Measurements from ENCODE around the gene GAB2. TPM values are rescaled to one million over a fixed set of nuclear protein-coding genes. Genes with fewer than 3 reads are reported as not detected.
A peak's percentile ranks its signal among the peaks of the same experiment; 100 is the strongest.

Gene GAB2
- polyA plus RNA-seq, 1 donor from 2014 or later: 4.2 TPM

GRCh38 chr11:78193806-78194205 is 223.8 kb downstream of the GAB2 start:
- Mint-ChIP-seq H3K36me3 (peaks cover 4% of the 10 kb centered on the region), H3K4me1 (peaks cover 8 to 14% (median 10%) of the 10 kb centered on the region in 3 donors), H3K27ac (no peak overlapping the region), H3K27me3 (no peaks in the 10 kb centered on the region), H3K9me3 (no peaks in the 10 kb centered on the region), H3K4me3 (peak overlapping the region in 1 of 4 donors; percentile 24)

- H3K9me3 Mint-ChIP-seq: no peaks in the 10 kb centered on the region
- H3K4me1 Mint-ChIP-seq: peaks cover 6 to 17% (median 13%) of the 10 kb centered on the region in 3 donors
- H3K27ac Mint-ChIP-seq: peak overlapping the region in 1 of 3 donors; percentile 78
- H3K36me3 Mint-ChIP-seq: peaks cover 4% of the 10 kb centered on the region
- H3K27me3 Mint-ChIP-seq: no peaks in the 10 kb centered on the region
- H3K4me3 Mint-ChIP-seq: peak overlapping the region in 1 of 4 donors; percentile 52
Observed at GRCh38 chr11:78192911-78193351, 224.7 kb downstream of the GAB2 start.

DNA sequence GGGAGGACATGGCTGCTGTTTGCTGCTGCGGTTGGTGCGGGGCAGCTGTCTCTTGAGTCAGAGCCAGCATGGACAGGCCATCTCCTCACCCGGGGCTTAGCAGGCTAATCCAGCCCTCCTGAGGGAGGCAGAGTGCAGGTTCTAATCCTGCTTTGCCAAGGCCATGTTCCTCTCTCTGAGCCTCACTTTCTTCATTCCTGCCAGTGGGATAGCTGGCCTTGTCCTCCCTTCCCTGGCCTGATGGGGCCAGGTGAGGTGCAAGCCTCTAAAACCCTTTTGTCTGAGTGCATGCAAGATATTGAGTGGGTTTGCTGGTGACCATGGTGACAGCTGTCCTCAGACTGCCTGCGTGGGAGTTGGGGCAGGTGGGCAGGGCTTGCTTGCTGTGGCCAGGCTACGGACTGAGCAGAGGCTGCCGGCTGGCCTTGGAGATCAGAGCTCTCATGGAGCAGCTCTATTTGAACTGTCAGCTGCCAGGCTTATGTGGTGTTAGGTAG is 225.3 kb downstream of the GAB2 start:
- Mint-ChIP-seq H3K9me3 (no peaks in the 10 kb centered on the region), H3K4me1 (peaks cover 13 to 22% (median 20%) of the 10 kb centered on the region in 3 donors), H3K27ac (no peak overlapping the region), H3K4me3 (peak overlapping the region in 2 of 4 donors; percentile 12 to 52), H3K27me3 (no peaks in the 10 kb centered on the region), H3K36me3 (peaks cover 4% of the 10 kb centered on the region)

GRCh38 chr11:78190871-78191538 is 226.6 kb downstream of the GAB2 start:
- no peaks in the 10 kb centered on the region for H3K9me3 Mint-ChIP-seq
- H3K27ac Mint-ChIP-seq: peak overlapping the region in 1 of 3 donors; percentile 27
- peak overlapping the region in 2 of 4 donors; percentile 39 to 44 for H3K4me3 Mint-ChIP-seq
- H3K4me1 Mint-ChIP-seq: peaks cover 16 to 25% (median 22%) of the 10 kb centered on the region in 3 donors
- H3K36me3 Mint-ChIP-seq: peaks cover 4% of the 10 kb centered on the region
- H3K27me3 Mint-ChIP-seq: no peaks in the 10 kb centered on the region

DNA sequence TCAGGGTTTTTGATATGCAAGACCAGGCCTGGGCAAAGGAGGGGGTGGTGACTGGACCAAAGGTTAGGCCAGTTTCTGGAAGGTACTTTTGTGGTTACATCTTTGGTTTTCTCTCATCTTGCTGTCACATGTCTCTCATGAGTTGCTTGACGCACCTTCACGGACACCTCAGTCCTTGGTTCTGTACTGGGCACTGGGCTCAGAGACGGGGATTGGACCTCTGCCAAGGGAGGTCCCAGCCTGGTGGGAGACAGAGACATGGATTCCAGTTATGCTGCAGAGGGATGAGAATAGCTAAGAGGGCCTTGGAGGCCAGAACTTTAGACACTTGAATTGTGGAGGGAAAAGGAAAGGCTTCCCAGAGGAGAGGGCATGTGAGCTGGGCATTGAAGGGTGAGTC is 227.2 kb downstream of the GAB2 start:
- peaks cover 16 to 25% (median 22%) of the 10 kb centered on the region in 3 donors for H3K4me1 Mint-ChIP-seq
- peak overlapping the region in 1 of 3 donors; percentile 27 for H3K27ac Mint-ChIP-seq
- peaks cover 4% of the 10 kb centered on the region for H3K36me3 Mint-ChIP-seq
- H3K4me3 Mint-ChIP-seq: peak overlapping the region in 2 of 4 donors; percentile 98 to 99
- no peaks in the 10 kb centered on the region for H3K9me3 Mint-ChIP-seq
- H3K27me3 Mint-ChIP-seq: no peaks in the 10 kb centered on the region

DNA sequence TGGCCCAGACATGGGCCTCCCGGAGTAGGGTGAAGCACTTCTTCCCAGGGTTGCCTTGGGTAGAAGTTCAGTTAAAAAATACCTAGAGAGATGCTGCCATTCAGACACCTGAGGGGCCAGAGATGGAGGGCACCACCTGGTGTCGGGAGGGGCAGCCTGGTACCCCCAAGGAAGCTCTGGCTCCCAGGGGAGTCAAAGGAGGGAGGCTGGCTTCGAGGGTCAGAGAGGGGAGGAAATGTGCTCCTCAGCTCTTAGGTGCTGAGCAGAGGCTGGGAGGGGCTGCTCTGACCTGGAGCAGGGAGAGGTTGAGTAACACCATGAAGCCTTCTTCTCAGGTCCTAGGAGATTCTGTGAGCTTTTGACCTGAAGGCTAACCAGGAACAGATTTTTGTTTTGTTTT is 227.8 kb downstream of the GAB2 start:
- Mint-ChIP-seq H3K36me3 (peaks cover 2% of the 10 kb centered on the region), H3K9me3 (no peaks in the 10 kb centered on the region), H3K4me1 (peaks cover 16 to 25% (median 22%) of the 10 kb centered on the region in 3 donors), H3K27me3 (no peaks in the 10 kb centered on the region), H3K4me3 (peak overlapping the region; percentile 90 to 99 (median 97)), H3K27ac (peak overlapping the region; percentile 26 to 69 (median 27))

- Mint-ChIP-seq H3K27me3 (no peaks in the 10 kb centered on the region), H3K36me3 (peaks cover 2% of the 10 kb centered on the region), H3K27ac (peak overlapping the region in 1 of 3 donors; percentile 81), H3K4me3 (peak overlapping the region; percentile 96 to 99 (median 98)), H3K9me3 (no peaks in the 10 kb centered on the region), H3K4me1 (peaks cover 16 to 25% (median 22%) of the 10 kb centered on the region in 3 donors)
Observed at GRCh38 chr11:78189174-78189724, 228.4 kb downstream of the GAB2 start.

DNA sequence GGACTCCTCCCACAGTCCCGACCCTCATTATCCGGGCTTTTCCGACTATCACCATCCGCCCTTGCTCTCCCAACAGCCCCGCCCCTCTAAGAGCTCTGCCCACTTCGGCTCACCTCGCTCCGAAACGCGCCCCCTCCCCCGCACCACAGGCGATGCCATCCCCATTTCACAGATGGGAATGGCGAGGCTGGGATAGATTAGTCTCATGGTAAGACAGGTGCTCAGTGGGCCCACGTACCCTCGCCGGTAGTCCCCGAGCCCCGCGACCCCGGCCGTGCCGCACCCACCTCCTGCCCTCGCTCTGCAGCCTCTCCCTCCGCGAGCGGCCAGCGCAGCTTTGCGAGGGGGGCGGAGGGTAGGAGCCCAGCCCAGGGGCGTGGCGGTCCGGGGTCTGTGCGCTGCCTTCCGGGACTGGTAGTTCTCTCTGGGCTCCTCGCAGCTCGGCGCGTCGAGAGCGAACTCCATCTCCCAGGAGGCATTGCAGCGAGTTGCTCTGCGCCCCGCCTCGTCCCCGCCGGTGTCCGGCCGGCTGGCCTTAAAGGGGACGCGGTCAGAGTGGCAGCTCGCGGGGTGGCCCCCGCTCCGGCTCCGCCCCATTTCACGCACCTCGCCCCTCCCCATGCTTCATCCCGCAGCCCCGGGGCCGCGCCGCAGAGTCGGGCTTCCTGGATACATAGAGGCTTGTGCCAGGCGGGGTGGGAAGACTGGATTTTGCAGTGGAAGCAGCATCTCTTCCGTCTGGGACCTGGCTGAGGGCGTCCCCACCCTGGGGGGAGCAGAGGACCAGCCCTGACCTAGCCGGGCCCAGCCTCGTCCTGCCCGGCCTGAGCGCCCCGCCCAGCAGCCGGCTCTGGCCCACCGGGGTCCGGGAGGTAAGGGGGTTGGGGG is 229.1 kb downstream of the GAB2 start, which contains the start of the genes KCTD21 and USP35:
Gene KCTD21 (minus strand): TSS at position 341 of the 888 bp plus-strand sequence. CDS start 14,072 bp downstream, outside the sequence.
Gene USP35 (plus strand): TSS at position 634 of the 888 bp plus-strand sequence. CDS start 7,327 bp downstream, outside the sequence.
- H3K4me1 Mint-ChIP-seq: peaks cover 16 to 25% (median 22%) of the 10 kb centered on the region in 3 donors
- H3K27ac Mint-ChIP-seq: peak within 1 kb of the TSS; percentile 81 to 89 (median 84)
- no peaks in the 10 kb centered on the region for H3K9me3 Mint-ChIP-seq
- H3K4me3 Mint-ChIP-seq: peak within 1 kb of the TSS; percentile 96 to 99 (median 98)
- peaks cover 5% of the 10 kb centered on the region for H3K36me3 Mint-ChIP-seq
- H3K27me3 Mint-ChIP-seq: no peaks in the 10 kb centered on the region

DNA sequence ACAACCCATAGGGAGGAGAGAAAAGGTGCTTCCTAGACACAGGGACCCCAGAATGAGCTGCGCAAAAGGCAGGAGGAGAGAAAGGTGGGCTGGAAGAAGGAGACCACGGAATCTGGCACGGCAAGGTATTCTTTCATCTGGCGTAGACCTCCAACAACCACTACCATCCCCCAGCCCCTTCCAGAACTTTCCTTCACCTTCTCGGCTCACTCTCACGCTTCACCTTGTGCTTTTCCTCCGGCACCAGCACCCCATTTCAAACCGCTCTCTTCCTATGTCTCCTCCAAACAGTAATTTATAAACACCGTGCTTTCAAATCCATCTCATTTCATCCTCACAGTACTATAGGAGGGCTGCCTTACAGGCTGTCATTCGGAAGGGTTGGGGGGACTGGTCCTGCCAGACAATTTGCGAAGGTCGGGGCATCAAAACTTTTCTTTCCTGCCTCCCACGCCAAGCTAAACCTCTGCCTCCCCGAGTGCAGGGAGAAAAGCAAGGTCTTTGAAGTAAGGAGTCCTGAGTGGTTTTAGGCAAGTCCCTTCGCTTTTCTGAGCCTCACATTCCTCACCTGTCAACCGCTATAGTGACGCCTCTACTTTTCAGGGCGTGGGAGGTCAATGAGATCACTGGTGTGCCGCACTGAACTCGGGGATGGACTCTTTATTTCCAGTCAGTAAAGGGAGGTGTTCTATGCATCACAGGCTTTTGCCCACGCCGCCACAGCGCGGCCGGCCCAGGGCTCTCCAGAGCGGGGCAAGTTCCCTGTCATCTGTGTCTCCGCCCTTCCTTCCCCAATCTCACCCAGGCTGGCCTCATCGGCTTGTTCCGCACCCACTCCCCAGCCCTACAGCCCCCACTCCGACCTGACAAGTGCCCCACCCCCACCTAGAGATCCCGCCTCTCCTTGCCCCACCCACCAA is 230.0 kb downstream of the GAB2 start:
- H3K4me3 Mint-ChIP-seq: peak overlapping the region; percentile 96 to 99 (median 98)
- H3K4me1 Mint-ChIP-seq: peaks cover 16 to 25% (median 22%) of the 10 kb centered on the region in 3 donors
- H3K36me3 Mint-ChIP-seq: peaks cover 5% of the 10 kb centered on the region
- H3K27me3 Mint-ChIP-seq: no peaks in the 10 kb centered on the region
- H3K27ac Mint-ChIP-seq: peak overlapping the region; percentile 81 to 89 (median 84)
- H3K9me3 Mint-ChIP-seq: no peaks in the 10 kb centered on the region

- H3K4me1 Mint-ChIP-seq: peaks cover 0 to 1% (median 0%) of the 10 kb centered on the region in 3 donors
- no peaks in the 10 kb centered on the region for H3K27me3 Mint-ChIP-seq
- peaks cover 9% of the 10 kb centered on the region for H3K36me3 Mint-ChIP-seq
- H3K4me3 Mint-ChIP-seq: no peak overlapping the region
- H3K27ac Mint-ChIP-seq: no peak overlapping the region
- peaks cover 0 to 7% (median 0%) of the 10 kb centered on the region in 3 donors for H3K9me3 Mint-ChIP-seq
Observed at GRCh38 chr11:78181185-78181584, 236.4 kb downstream of the GAB2 start.

- H3K9me3 Mint-ChIP-seq: peaks cover 0 to 7% (median 0%) of the 10 kb centered on the region in 3 donors
- no peaks in the 10 kb centered on the region for H3K27me3 Mint-ChIP-seq
- peak overlapping the region in 1 of 4 donors; percentile 13 for H3K4me3 Mint-ChIP-seq
- H3K4me1 Mint-ChIP-seq: peaks cover 0 to 1% (median 0%) of the 10 kb centered on the region in 3 donors
- peaks cover 9% of the 10 kb centered on the region for H3K36me3 Mint-ChIP-seq
- H3K27ac Mint-ChIP-seq: peak overlapping the region in 1 of 3 donors; percentile 37
Observed at GRCh38 chr11:78180751-78181150, 236.9 kb downstream of the GAB2 start.

DNA sequence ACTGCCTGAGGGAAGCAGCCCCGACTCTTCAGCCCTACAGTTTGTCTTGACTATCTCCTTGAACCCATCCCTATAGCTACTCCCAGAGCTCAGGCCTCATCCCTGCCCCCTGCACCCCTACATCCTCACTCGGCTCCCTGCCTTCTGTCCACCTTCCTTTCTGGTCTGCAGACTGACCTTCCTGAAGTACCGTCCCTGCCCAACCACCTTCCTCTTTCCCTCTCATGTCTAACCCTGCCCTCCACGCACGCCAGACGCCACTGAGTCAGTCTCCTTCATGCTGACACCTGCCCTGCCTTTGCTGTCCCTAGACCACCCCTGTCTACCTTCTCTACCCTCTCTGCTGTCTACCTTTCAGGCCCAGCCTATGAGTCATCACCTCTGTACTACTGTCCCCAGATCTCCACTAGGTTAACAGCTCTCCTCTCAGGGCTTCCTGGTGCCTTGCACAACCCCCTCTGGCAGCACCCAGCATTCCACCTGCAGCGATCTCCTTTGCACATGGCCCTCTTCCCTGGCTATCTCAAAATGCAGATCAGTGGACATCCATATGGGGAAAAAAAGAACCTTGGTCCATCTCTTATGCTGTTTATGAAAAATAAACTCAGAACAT is 238.1 kb downstream of the GAB2 start:
- Mint-ChIP-seq H3K27me3 (no peaks in the 10 kb centered on the region), H3K27ac (no peak overlapping the region), H3K36me3 (peaks cover 9% of the 10 kb centered on the region), H3K4me3 (no peak overlapping the region), H3K4me1 (peaks cover 0 to 1% (median 0%) of the 10 kb centered on the region in 3 donors), H3K9me3 (peaks cover 0 to 7% (median 0%) of the 10 kb centered on the region in 3 donors)

- H3K4me3 Mint-ChIP-seq: no peak overlapping the region
- H3K36me3 Mint-ChIP-seq: peaks cover 15% of the 10 kb centered on the region
- H3K9me3 Mint-ChIP-seq: peaks cover 0 to 7% (median 0%) of the 10 kb centered on the region in 3 donors
Observed at GRCh38 chr11:78177216-78177615, 240.4 kb downstream of the GAB2 start.

More at GRCh38 chr11:78177216-78177615, 240.4 kb downstream of the GAB2 start:
- Mint-ChIP-seq H3K4me1 (no peaks in the 10 kb centered on the region), H3K27ac (no peak overlapping the region), H3K27me3 (no peaks in the 10 kb centered on the region)

All from IgD-negative memory B cell (primary cell).